ENCODE measurements around the gene NR3C2.

DNA sequence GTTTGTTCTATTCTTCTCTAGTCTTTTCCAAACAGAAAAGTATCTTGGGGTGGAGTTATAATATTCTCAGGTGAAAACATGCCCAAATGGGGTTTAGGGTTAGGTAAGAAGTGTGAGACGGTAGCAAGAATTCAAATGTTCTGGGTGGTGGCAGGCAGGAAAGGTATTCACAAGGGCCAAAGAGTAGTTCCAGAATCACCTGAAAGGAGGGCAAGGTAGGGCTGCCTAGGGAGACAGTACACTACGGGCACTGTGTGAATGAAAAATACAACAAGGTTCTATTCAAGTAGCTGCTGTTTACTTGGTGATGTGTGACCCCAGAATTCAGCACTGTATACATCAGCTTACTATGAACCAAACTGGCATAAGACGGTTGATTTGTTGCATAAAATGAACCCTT lies 51.9 kb downstream of the NR3C2 start:
- TF ChIP-seq POLR2AphosphoS5 (IDR thresholded peaks at IDR 0.05; ENCODE audit: low read depth, low read length) (no peak), TAF1 (IDR thresholded peaks at IDR 0.05; ENCODE audit: low read depth, low read length) (no peak), PAX5 (IDR thresholded peaks at IDR 0.05; ENCODE audit: insufficient read depth, low read length, severe bottlenecking) (no peak), POLR2A (IDR thresholded peaks at IDR 0.05; ENCODE audit: low read depth, low read length) (no peak), SPI1 (IDR thresholded peaks at IDR 0.05; ENCODE audit: low read depth, low read length) (no peak)
